HepG2 (cell line): ENCODE results near the gene SRSF2. TPM values are rescaled to one million over a fixed set of nuclear protein-coding genes. Genes with fewer than 3 reads are reported as not detected.
A peak's percentile ranks its signal among the peaks of the same experiment; 100 is the strongest.

Source experiments
- CBFB ChIP-seq: sonication (generic); formaldehyde crosslinking; IDR thresholded peaks from 2 replicates; pipeline ENCODE4 v1.4.0; 2020; ENCODE audit warnings: missing genetic modification reagents
- DPF2 ChIP-seq: sonication (generic); formaldehyde crosslinking; IDR thresholded peaks from 2 replicates; pipeline ENCODE4 v1.4.0; 2020; ENCODE audit warnings: mild to moderate bottlenecking, low read depth, missing genetic modification reagents, borderline replicate concordance
- ERF ChIP-seq: IDR thresholded peaks from 2 replicates; pipeline ENCODE4 v1.6.1; 2018; ENCODE audit warnings: missing biosample characterization, missing genetic modification reagents
- FOXA3 ChIP-seq: IDR thresholded peaks from 2 replicates; pipeline ENCODE4 v1.6.1; 2016; ENCODE audit warnings: missing genetic modification reagents, missing compliant biosample characterization
- FOXK2 ChIP-seq: fragments of 450-650 bp; IDR thresholded peaks from 2 replicates; pipeline ENCODE4 v1.6.1; 2016
- HIVEP1 ChIP-seq: sonication (generic); formaldehyde crosslinking; IDR thresholded peaks from 2 replicates; pipeline ENCODE4 v1.4.0; 2020; ENCODE audit warnings: mild to moderate bottlenecking, missing genetic modification reagents
- HNF4A ChIP-seq: sonication (generic); formaldehyde crosslinking; IDR thresholded peaks from 2 replicates; pipeline ENCODE4 v1.4.0; 2020; ENCODE audit warnings: missing genetic modification reagents
- HOMEZ ChIP-seq: IDR thresholded peaks from 2 replicates; pipeline ENCODE4 v1.6.1; 2016; ENCODE audit warnings: low read depth
- KAT2B ChIP-seq: fragments of 150-350 bp; IDR thresholded peaks from 2 replicates; pipeline ENCODE4 v1.6.1; 2014; ENCODE audit warnings: low read depth, low read length, borderline replicate concordance
- MXI1 ChIP-seq: IDR thresholded peaks from 3 replicates; pipeline ENCODE4 v1.6.1; 2012; ENCODE audit warnings: low read depth, low read length, inconsistent platforms, borderline replicate concordance
- PAWR ChIP-seq: sonication (generic); formaldehyde crosslinking; IDR thresholded peaks from 2 replicates; pipeline ENCODE4 v1.4.0; 2020; ENCODE audit warnings: missing genetic modification reagents, mild to moderate bottlenecking, borderline replicate concordance
- SPEN ChIP-seq: sonication (generic); formaldehyde crosslinking; IDR thresholded peaks from 2 replicates; pipeline ENCODE4 v1.5.1; 2020; ENCODE audit warnings: low read depth, mild to moderate bottlenecking, missing genetic modification reagents
- SRSF1 ChIP-seq: fragments of 200-400 bp; formaldehyde crosslinking; optimal IDR thresholded peaks from 2 replicates; pipeline ENCODE3; 2017; ENCODE audit warnings: mild to moderate bottlenecking, low read depth, low read length, moderate library complexity
- TAF1 ChIP-seq: sonication (generic); formaldehyde crosslinking; IDR thresholded peaks from 2 replicates; pipeline ENCODE4 v1.4.0; 2020; ENCODE audit warnings: missing genetic modification reagents
- TFDP2 ChIP-seq: sonication (generic); formaldehyde crosslinking; IDR thresholded peaks from 2 replicates; pipeline ENCODE4 v1.4.0; 2020; ENCODE audit warnings: missing genetic modification reagents
- ZBTB20 ChIP-seq: sonication (generic); formaldehyde crosslinking; IDR thresholded peaks from 2 replicates; pipeline ENCODE4 v1.8.1; 2023; ENCODE audit warnings: missing genetic modification reagents, low read depth, mild to moderate bottlenecking, borderline replicate concordance
- ZBTB38 ChIP-seq: sonication (generic); formaldehyde crosslinking; IDR thresholded peaks from 2 replicates; pipeline ENCODE4 v1.5.1; 2020; ENCODE audit warnings: mild to moderate bottlenecking, missing genetic modification reagents
- ZNF121 ChIP-seq: sonication (generic); formaldehyde crosslinking; IDR thresholded peaks from 2 replicates; pipeline ENCODE4 v1.5.0; 2020; ENCODE audit warnings: mild to moderate bottlenecking, missing genetic modification reagents
- ZNF264 ChIP-seq: sonication (generic); formaldehyde crosslinking; IDR thresholded peaks from 2 replicates; pipeline ENCODE4 v1.4.0; 2020; ENCODE audit warnings: missing genetic modification reagents
- ZNF782 ChIP-seq: sonication (generic); formaldehyde crosslinking; IDR thresholded peaks from 2 replicates; pipeline ENCODE4 v1.4.0; 2020; ENCODE audit warnings: missing genetic modification reagents, mild to moderate bottlenecking, borderline replicate concordance
- ZSCAN12 ChIP-seq: sonication (generic); formaldehyde crosslinking; IDR thresholded peaks from 2 replicates; pipeline ENCODE4 v1.9.0; 2021; ENCODE audit warnings: mild to moderate bottlenecking, missing genetic modification reagents
- polyA plus RNA-seq, 8 experiments: library from polyadenylated mRNA; depleted of rRNA in 3 of 8; stranded (reverse) in 7 of 8; unstranded in 1 of 8; fragments of >200 nt; fragmentation: Illumina TruSeq in 4 of 8; extraction: Trizol in 4 of 8; gene quantifications; 2 replicates each; pipeline versions ENCODE4 v1.2.1 to v1.2.3, GENCODE V29; 2011 to 2016; ENCODE audit warnings: low read depth in 4 of 8, missing spikeins in 1 of 8, mixed read lengths in 1 of 8; ENCODE audit not compliant: insufficient read depth in 1 of 8
- total RNA-seq, 5 experiments: library from RNA; depleted of rRNA; stranded (reverse); fragments of >200 nt; fragmentation: Illumina TruSeq; extraction: Trizol; gene quantifications; 2 replicates each; pipeline ENCODE4 v1.2.3, GENCODE V29; 2016; ENCODE audit warnings: low read depth in 1 of 5
- TF ChIP-seq, protein P1 (sequence below): IDR thresholded peaks from 2 replicates; pipeline ENCODE4 v1.6.1; 2018; ENCODE audit warnings: missing genetic modification reagents, mild to moderate bottlenecking, missing compliant biosample characterization
- TF ChIP-seq, protein P2 (sequence below): sonication (generic); formaldehyde crosslinking; IDR thresholded peaks from 2 replicates; pipeline ENCODE4 v1.4.0; 2020; ENCODE audit warnings: missing genetic modification reagents

Gene SRSF2
- total and polyA plus RNA-seq, 2 of the 13 experiments (the other 11 are each of a cell fraction or from before 2014, with no cell fraction given) = 306 to 319 TPM

- TF ChIP-seq TAF1 (CRISPR knock-in tag) (peak; percentile 24; the same call in 1 of the 2 replicates), FOXA3 (CRISPR knock-in tag) (peak; percentile 57), HNF4A (peak; percentile 12; the same call in 1 of the 2 replicates), DPF2 (peak; percentile 84), MXI1 (0 out of 3 replicates have a peak, but pooled peaks have one; percentile 16), ZSCAN12 (CRISPR knock-in tag) (no peak), HIVEP1 (CRISPR knock-in tag) (no peak), ERF (CRISPR knock-in tag) (0 out of 2 replicates have a peak, but pooled peaks have one; percentile 69), SPEN (CRISPR knock-in tag) (peak; percentile 46; the same call in 1 of the 2 replicates), KAT2B (no peak), ZBTB20 (0 out of 2 replicates have a peak, but pooled peaks have one; percentile 61), ZNF121 (CRISPR knock-in tag) (no peak), ZNF782 (CRISPR knock-in tag) (no peak), CBFB (no peak), ZBTB38 (peak; percentile 100), FOXK2 (no peak), HOMEZ (CRISPR knock-in tag) (peak; percentile 77; the same call in 1 of the 2 replicates), SRSF1 (no peak), ZNF264 (no peak), PAWR (CRISPR knock-in tag) (no peak), TFDP2 (no peak)
- TF ChIP-seq, protein P1, sequence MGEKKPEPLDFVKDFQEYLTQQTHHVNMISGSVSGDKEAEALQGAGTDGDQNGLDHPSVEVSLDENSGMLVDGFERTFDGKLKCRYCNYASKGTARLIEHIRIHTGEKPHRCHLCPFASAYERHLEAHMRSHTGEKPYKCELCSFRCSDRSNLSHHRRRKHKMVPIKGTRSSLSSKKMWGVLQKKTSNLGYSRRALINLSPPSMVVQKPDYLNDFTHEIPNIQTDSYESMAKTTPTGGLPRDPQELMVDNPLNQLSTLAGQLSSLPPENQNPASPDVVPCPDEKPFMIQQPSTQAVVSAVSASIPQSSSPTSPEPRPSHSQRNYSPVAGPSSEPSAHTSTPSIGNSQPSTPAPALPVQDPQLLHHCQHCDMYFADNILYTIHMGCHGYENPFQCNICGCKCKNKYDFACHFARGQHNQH = peak; percentile 80
- TF ChIP-seq, protein P2, sequence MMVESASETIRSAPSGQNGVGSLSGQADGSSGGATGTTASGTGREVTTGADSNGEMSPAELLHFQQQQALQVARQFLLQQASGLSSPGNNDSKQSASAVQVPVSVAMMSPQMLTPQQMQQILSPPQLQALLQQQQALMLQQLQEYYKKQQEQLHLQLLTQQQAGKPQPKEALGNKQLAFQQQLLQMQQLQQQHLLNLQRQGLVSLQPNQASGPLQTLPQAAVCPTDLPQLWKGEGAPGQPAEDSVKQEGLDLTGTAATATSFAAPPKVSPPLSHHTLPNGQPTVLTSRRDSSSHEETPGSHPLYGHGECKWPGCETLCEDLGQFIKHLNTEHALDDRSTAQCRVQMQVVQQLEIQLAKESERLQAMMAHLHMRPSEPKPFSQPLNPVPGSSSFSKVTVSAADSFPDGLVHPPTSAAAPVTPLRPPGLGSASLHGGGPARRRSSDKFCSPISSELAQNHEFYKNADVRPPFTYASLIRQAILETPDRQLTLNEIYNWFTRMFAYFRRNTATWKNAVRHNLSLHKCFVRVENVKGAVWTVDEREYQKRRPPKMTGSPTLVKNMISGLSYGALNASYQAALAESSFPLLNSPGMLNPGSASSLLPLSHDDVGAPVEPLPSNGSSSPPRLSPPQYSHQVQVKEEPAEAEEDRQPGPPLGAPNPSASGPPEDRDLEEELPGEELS = peak; percentile 53; the same call in 1 of the 2 replicates
Observed at GRCh38 chr17:76696763-76697701, 40.1 kb downstream of the SRSF2 start (continued).
